ENCODE measurements around the gene ARPC5L.

Gene ARPC5L

DNA sequence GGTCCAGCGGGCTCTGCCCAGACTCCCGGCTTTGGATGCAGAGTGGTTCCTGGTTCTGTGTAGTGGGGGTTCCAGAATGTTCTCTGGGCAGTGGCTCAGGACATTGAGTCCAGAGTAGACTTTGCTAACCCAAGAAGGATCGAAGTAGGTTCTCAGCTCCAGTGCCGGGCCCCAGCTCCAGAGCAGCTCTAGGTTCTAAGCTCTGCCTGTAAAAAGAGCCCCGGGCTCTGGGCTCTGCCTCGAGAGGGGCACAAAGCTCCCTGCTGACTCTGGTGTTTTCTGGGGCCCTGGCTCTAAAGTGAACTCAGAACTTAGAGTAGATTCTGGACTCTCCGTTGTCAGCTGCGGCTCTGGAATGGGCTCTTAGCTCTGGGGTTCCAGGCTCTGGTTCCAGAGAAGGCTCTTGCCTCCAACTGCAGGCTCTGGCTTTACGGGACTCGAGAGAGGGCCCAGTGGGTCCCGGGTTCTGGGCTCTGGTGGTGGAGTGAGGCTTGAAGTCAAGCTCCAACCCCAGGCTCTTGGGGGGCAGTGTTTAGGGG is 8.3 kb upstream of the ARPC5L start:
- peak overlapping the region; percentile 37; the same call in 1 of the 2 replicates for H3K9ac ChIP-seq (ENCODE audit: low read length)
- no peak overlapping the region for H2AFZ ChIP-seq (ENCODE audit: low read depth, low read length, severe bottlenecking)
- peak overlapping the region; percentile 41 for H3K4me2 ChIP-seq (ENCODE audit: low read depth, low read length, poor library complexity, severe bottlenecking)
- no peaks in the 10 kb centered on the region for H3K27me3 ChIP-seq (ENCODE audit: low read length)
- no peaks in the 10 kb centered on the region for H3K9me3 ChIP-seq (ENCODE audit: insufficient read depth, low read length)
- H3K4me3 ChIP-seq (ENCODE audit: insufficient read depth, low read length, poor library complexity, severe bottlenecking): no peak overlapping the region
- H3K79me2 ChIP-seq (ENCODE audit: insufficient read depth, low read length): no peaks in the 10 kb centered on the region
- H3K9me2 ChIP-seq (replicated peaks; ENCODE audit: insufficient read depth, low read length): no peaks in the 10 kb centered on the region
- H4K20me1 ChIP-seq (ENCODE audit: low read depth, low read length): peaks cover 1% of the 10 kb centered on the region; the same call in 1 of the 2 replicates
- no peak overlapping the region for H3K27ac ChIP-seq (ENCODE audit: low read depth, low read length)
- TF ChIP-seq EZH2phosphoT487 (conservative IDR thresholded peaks at IDR 0.05; ENCODE audit: low read length): no peak
- TF ChIP-seq, protein P1, sequence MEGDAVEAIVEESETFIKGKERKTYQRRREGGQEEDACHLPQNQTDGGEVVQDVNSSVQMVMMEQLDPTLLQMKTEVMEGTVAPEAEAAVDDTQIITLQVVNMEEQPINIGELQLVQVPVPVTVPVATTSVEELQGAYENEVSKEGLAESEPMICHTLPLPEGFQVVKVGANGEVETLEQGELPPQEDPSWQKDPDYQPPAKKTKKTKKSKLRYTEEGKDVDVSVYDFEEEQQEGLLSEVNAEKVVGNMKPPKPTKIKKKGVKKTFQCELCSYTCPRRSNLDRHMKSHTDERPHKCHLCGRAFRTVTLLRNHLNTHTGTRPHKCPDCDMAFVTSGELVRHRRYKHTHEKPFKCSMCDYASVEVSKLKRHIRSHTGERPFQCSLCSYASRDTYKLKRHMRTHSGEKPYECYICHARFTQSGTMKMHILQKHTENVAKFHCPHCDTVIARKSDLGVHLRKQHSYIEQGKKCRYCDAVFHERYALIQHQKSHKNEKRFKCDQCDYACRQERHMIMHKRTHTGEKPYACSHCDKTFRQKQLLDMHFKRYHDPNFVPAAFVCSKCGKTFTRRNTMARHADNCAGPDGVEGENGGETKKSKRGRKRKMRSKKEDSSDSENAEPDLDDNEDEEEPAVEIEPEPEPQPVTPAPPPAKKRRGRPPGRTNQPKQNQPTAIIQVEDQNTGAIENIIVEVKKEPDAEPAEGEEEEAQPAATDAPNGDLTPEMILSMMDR (IDR thresholded peaks at IDR 0.05; ENCODE audit: insufficient read depth, low read length, poor library complexity, severe bottlenecking): no peak
- H3F3A ChIP-seq (ENCODE audit: insufficient read depth): peaks cover 25% of the 10 kb centered on the region
- no peaks in the 10 kb centered on the region for H3K36me3 ChIP-seq (ENCODE audit: low read length)

DNA sequence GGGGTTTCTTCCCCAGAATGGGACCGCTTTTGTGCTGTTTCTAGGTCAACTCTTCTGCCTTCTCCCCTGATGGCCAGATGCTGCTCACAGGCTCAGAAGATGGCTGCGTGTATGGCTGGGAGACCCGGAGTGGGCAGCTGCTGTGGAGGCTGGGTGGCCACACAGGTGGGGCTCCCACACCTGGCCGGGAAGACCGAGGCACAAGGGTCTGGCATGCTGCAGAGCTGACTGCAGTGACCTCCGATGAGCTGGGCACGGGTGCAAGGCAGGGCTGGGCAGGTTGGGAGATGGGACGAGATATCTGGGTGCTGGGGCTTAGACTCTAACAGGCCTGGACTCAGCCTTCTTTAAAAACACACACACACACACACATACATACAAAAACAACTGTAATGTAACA is 7.8 kb upstream of the ARPC5L start:
- H3K79me2 ChIP-seq (ENCODE audit: insufficient read depth, low read length): peaks cover 3% of the 10 kb centered on the region; the same call in 1 of the 2 replicates
- TF ChIP-seq EZH2phosphoT487 (conservative IDR thresholded peaks at IDR 0.05; ENCODE audit: low read length): no peak
- H3K9me2 ChIP-seq (replicated peaks; ENCODE audit: insufficient read depth, low read length): no peaks in the 10 kb centered on the region
- no peak overlapping the region for H3K27ac ChIP-seq (ENCODE audit: low read depth, low read length)
- no peak overlapping the region for H3K4me3 ChIP-seq (ENCODE audit: insufficient read depth, low read length, poor library complexity, severe bottlenecking)
- H3K27me3 ChIP-seq (ENCODE audit: low read length): no peaks in the 10 kb centered on the region
- H3K9me3 ChIP-seq (ENCODE audit: insufficient read depth, low read length): no peaks in the 10 kb centered on the region
- no peak overlapping the region for H3K4me2 ChIP-seq (ENCODE audit: low read depth, low read length, poor library complexity, severe bottlenecking)
- H3K36me3 ChIP-seq (ENCODE audit: low read length): no peaks in the 10 kb centered on the region
- no peak overlapping the region for H3K9ac ChIP-seq (ENCODE audit: low read length)
- no peak overlapping the region for H2AFZ ChIP-seq (ENCODE audit: low read depth, low read length, severe bottlenecking)
- H4K20me1 ChIP-seq (ENCODE audit: low read depth, low read length): peaks cover 6% of the 10 kb centered on the region; the same call in 1 of the 2 replicates
- peaks cover 28% of the 10 kb centered on the region for H3F3A ChIP-seq (ENCODE audit: insufficient read depth)

DNA sequence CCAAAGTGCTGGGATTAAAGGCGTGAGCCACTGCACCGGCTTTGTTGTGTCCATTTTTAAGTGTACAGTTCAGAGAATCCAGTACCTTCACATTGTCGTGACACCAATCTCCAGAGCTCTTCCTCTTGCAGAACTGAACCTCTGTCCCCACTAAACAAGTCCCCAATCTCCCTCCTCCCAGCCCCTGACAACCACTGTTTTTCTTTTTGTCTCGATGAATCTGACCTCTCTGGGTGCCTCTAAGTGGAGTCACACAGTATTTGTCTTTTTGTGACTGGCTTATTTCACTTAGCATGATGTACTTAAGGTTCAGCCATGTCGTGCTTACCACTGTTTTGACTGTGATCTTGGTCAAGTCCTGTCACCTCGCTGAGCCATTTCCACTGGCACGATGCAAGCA is 7.1 kb upstream of the ARPC5L start:
- Histone ChIP-seq H3K9me3 (ENCODE audit: insufficient read depth, low read length) (no peaks in the 10 kb centered on the region), H3K4me3 (ENCODE audit: insufficient read depth, low read length, poor library complexity, severe bottlenecking) (no peak overlapping the region), H3K79me2 (ENCODE audit: insufficient read depth, low read length) (peaks cover 9% of the 10 kb centered on the region; the same call in 1 of the 2 replicates), H3K9me2 (replicated peaks; ENCODE audit: insufficient read depth, low read length) (no peaks in the 10 kb centered on the region), H3K9ac (ENCODE audit: low read length) (no peak overlapping the region), H2AFZ (ENCODE audit: low read depth, low read length, severe bottlenecking) (no peak overlapping the region), H3F3A (ENCODE audit: insufficient read depth) (peaks cover 35% of the 10 kb centered on the region), H3K4me2 (ENCODE audit: low read depth, low read length, poor library complexity, severe bottlenecking) (no peak overlapping the region), H3K27me3 (ENCODE audit: low read length) (no peaks in the 10 kb centered on the region), H4K20me1 (ENCODE audit: low read depth, low read length) (peaks cover 12% of the 10 kb centered on the region; the same call in 1 of the 2 replicates), H3K27ac (ENCODE audit: low read depth, low read length) (peak overlapping the region; percentile 19; the same call in 1 of the 2 replicates), H3K36me3 (ENCODE audit: low read length) (0 out of 2 replicates have a peak, but pooled peaks cover under 1% of the 10 kb centered on the region)
- no peak for TF ChIP-seq EZH2phosphoT487 (conservative IDR thresholded peaks at IDR 0.05; ENCODE audit: low read length)
- TF ChIP-seq, protein P1 (IDR thresholded peaks at IDR 0.05; ENCODE audit: insufficient read depth, low read length, poor library complexity, severe bottlenecking): no peak

DNA sequence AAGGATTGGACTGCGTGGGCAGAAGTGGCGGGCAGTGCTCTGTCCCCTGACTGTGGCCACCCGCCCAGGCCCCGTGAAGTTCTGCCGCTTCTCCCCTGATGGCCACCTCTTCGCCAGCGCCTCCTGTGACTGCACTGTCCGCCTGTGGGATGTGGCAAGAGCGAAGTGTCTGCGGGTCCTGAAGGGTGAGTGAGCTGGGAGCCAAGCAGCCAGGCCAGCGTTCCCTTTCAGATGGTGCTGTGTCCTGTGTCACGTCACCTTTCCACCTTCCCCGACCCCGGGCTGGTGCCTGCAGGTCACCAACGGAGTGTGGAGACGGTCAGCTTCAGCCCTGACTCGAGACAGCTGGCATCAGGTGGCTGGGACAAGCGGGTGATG is 6.4 kb upstream of the ARPC5L start:
- peaks cover 8% of the 10 kb centered on the region for H3K36me3 ChIP-seq (ENCODE audit: low read length)
- H3K9me3 ChIP-seq (ENCODE audit: insufficient read depth, low read length): no peaks in the 10 kb centered on the region
- H3K4me2 ChIP-seq (ENCODE audit: low read depth, low read length, poor library complexity, severe bottlenecking): no peak overlapping the region
- TF ChIP-seq, protein P1 (IDR thresholded peaks at IDR 0.05; ENCODE audit: insufficient read depth, low read length, poor library complexity, severe bottlenecking): no peak
- TF ChIP-seq EZH2phosphoT487 (conservative IDR thresholded peaks at IDR 0.05; ENCODE audit: low read length): no peak
- H3K27ac ChIP-seq (ENCODE audit: low read depth, low read length): no peak overlapping the region
- peaks cover 18% of the 10 kb centered on the region; the same call in 1 of the 2 replicates for H4K20me1 ChIP-seq (ENCODE audit: low read depth, low read length)
- peaks cover 42% of the 10 kb centered on the region for H3F3A ChIP-seq (ENCODE audit: insufficient read depth)
- H3K79me2 ChIP-seq (ENCODE audit: insufficient read depth, low read length): peaks cover 17% of the 10 kb centered on the region
- H3K9ac ChIP-seq (ENCODE audit: low read length): no peak overlapping the region
- no peaks in the 10 kb centered on the region for H3K9me2 ChIP-seq (replicated peaks; ENCODE audit: insufficient read depth, low read length)
- H3K4me3 ChIP-seq (ENCODE audit: insufficient read depth, low read length, poor library complexity, severe bottlenecking): no peak overlapping the region
- H2AFZ ChIP-seq (ENCODE audit: low read depth, low read length, severe bottlenecking): no peak overlapping the region
- H3K27me3 ChIP-seq (ENCODE audit: low read length): no peaks in the 10 kb centered on the region

Data from SU-DHL-6 (cell line).